ENCODE measurements around the gene FXYD6.

The FXYD6 gene

DNA sequence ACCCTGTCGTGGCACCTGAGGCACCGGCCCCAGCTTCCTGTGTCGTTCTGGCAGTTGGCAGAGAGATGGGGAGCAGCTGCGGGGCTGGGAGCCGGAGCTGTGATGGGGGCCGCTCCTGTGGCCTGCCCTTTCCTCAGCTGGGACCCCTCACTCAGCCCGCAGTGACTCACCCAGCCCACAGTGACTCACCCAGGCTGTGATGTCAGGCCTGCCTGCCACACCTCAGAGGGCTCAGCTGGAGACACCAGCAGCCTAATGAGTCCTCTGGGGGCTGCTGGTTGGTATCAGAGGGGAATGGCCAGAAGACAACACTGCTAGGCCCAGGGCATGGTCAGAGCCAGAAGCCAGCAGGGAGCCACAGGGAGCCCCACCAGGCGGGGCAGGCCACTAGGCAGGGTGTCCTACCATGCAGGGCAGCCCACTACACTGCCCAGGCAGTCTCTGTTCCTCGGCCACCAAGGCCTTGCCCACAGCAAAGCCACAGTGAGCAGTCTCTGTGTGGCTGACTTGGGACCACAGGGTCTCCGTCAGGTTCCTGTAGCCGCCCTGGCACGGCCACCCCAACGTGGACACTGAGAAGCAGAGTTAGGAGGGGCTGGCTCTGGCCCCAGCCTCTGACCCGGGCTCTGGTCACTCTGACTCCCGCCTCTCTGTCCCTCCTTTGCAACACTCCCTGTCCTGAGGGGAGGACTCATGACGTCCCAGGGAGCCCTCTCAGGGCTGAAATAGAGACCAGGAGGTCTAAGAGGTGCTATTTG, 47.7 kb downstream of the FXYD6 start:
- peak; percentile 74 for DNase-seq (ENCODE audit: low read depth)

DNA sequence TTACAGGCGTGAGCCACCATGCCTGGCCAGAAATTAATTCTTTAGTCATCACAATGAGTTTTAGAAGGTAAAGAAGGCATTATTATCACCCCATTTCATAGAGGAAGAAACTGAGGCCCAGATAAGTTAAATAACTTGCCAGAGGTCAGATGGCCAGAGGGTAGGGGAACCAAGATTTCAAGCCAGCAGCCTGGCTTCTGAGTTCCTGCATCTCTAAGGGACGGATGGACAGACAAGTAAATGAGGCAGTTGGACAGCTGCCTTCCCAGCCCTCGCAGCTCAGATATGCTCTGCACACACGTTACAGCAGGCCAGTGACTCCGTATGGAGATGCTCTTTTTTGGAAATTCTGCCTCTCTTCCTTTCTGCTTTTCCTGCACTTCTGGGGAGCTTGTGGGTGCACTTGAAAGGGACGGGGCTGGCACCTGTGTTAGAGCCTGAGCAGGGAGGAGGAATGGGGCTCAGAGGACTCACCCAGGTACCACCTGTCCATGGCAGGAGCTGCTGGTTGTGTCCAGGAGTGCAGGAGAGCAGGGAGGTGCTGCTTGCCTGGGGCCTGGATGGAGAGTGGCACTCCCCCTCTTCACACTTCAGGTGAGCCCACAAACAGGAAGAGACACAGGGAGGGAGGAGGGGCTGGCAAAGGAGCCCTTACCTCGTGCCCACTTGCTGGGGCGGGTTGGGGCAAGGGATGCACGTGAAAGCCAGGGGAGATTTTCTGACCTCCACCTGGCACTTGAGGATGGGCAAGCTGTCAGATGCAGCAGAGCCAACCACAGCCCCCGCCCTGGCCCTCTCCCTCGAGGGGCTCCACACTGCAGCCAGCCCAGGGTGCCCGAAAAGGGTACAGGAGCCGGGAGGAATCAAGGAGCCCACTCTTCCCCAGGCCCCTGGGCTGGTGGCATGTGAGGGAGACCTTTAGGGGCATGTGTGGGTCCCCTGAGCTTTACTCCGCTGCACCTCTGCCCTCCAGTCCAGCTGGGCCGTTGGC, 48.6 kb downstream of the FXYD6 start:
- DNase-seq (ENCODE audit: low read depth): no peak

DNA sequence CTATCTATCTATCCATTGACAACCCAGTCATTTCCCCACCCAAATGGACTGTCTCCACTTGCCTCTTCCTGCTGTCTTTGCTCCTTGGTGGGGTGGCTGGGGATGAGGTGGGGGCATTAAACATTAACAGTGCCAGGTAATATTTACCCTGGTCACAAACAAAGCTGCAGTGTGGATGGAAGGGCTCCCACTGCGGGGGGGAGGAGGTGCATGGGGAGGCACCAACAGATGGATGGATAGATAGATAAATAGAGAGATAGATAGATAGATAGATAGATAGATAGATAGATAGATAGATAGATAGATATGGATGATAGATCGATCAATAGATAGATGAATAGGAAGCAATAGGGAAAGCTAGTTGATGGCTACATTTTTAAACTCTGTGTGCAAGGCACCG, 49.6 kb downstream of the FXYD6 start:
- no peak for DNase-seq (ENCODE audit: low read depth)

DNA sequence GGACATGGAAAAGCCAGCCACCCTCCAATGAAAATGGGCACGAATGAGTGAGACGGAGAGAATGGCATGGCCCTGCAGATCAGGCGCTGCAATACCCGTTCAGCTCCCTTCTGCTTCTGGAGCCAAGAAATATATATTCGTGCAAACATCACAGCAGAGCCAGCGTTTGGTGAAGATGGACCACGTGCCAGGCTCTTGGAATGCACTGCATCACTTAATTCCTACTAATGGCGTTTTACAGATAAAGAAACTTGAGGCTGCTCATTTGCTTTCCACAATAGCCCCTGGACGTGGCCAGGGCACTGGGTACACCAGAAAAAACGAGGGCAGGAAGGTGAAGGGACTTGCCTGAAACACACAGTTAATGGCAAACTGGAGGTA, 50.3 kb downstream of the FXYD6 start:
- DNase-seq (ENCODE audit: low read depth): no peak

DNA sequence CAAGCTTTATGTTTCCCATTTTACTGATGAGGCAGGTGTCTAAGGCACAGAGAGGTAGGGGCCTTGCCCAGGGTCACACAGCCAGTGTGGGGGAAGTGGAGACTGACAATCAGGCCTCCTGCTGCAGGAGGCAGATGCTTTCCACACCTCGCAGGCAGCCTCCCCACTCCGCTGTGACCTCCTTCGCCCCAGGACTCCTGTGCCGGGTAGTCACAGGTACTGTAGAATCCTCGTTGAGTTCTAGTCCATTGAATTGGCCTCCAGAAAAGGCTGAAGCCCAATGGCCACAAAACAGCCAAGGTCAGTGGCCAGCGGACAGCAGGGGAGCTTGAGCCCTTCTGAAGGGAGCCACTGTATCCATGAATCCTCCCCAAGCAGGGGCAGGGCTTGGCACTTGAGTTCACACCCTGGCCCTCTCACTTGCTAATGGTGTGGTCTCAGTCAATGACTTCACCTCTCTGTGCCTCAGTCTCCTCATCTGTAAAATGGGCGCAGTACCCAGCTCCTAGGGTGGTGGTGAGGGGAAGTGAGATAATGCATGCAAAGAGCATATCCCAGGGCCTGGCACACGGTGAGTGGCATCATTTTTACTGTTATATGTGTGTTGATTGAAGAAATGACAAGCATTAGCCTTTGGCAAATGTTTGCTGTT, 50.8 kb downstream of the FXYD6 start:
- DNase-seq (ENCODE audit: low read depth): no peak

DNA sequence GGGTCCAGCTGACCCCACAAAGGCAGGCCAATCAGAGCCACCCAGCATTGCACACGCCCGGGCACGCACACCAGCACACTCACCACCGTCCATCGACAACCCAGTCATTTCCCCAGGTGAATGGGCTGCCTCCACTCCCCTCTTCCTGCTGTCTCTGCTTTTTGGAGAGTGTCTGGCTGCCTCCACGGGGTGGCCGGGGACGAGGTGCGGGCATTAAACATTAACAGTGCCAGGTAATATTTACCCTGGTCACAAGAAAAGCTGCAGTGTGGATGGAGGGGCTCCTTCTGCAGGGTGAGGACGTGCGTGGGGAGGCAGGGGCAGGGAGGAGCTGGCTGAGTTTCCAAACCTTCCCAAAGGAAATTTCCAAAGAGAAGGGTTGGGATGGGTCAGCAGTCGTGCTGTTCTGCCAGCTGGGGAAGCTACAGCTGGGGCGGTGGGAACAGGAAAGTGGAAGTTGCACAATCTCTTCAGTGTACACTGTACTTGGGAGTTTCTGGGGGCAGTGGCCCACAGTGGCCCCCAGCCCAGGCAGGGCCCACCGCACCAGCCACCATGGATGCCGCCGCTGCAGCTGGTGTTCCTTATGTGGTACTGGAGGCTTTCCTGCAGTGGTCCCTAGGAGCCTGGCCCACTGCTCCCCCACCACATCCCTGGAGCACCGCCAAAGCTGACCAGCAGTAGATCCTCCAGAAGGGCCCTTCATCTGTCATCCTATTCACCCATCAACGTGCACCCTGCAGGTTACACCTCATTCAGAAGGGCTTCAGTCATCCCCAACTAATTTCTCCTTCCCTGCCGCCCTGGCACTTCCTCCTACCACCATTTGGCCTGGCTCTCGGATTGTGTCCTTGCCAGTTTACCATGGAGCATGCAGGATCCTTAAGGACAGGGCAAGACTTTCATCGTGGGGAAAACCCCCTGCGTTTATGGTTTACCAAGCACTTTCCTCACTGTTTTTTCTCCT, 51.6 kb downstream of the FXYD6 start, which contains the start of gene FXYD2:
Gene FXYD2 (minus strand): TSS at position 174 of the 967 bp plus-strand sequence. CDS start 66 bp downstream, at position 108.
- DNase-seq (ENCODE audit: low read depth): no peak

DNA sequence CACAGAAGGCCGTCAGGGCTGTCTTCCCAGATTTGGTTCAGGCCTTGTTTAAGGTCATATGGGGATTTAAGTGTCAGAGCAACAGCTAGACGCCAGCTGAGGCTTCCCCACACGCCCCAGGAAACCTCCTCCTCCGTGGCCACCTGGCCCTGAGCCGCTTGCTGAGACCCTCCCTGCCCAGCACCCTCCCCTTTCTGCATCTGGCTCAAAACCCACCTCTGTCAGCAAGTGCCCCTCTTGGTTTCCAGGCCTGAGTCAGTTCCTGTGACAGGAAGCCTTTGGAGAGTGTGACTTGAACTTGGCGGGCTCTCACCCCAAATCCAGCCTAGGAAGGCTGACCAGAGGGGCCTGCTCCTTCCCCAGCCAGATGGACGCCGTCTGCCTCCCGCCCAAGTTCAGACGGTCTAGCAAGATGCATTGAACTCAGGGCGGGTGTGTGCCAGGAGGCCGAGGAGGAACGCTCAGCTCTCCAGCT, 52.5 kb downstream of the FXYD6 start:
- DNase-seq (ENCODE audit: low read depth): no peak

DNA sequence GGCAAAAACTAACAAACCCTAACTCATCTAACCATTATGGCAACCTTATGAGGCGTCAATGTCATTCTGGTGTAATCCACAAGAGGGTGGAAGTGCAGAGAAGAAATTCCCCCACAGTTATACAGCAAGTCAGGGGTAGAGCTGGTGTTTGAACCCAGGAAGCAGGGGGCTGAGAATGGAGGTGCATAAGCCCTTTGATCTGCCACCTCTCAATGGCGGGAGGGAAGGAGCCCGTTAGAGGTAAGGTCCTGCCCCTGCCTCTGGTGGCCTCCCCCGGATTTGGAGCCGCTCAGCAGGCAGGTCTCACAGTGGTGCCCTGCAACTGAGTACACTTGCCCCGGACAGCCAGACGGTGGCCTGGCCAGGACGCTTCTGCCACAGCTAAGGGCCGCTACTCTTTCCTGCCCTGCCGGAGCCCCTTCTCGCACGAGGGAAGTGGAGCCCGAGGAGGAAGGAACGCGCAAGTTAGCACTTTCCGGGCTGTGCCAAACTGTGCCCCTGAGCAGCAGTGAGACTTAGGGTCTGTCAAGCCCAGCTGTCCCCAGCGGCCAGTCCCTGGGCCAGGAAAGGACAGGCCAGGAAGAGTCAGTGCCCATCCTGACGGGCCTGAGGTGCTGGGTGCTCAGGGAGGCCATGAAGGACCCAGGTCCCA, 53.0 kb downstream of the FXYD6 start:
- no peak for DNase-seq (ENCODE audit: low read depth)

DNA sequence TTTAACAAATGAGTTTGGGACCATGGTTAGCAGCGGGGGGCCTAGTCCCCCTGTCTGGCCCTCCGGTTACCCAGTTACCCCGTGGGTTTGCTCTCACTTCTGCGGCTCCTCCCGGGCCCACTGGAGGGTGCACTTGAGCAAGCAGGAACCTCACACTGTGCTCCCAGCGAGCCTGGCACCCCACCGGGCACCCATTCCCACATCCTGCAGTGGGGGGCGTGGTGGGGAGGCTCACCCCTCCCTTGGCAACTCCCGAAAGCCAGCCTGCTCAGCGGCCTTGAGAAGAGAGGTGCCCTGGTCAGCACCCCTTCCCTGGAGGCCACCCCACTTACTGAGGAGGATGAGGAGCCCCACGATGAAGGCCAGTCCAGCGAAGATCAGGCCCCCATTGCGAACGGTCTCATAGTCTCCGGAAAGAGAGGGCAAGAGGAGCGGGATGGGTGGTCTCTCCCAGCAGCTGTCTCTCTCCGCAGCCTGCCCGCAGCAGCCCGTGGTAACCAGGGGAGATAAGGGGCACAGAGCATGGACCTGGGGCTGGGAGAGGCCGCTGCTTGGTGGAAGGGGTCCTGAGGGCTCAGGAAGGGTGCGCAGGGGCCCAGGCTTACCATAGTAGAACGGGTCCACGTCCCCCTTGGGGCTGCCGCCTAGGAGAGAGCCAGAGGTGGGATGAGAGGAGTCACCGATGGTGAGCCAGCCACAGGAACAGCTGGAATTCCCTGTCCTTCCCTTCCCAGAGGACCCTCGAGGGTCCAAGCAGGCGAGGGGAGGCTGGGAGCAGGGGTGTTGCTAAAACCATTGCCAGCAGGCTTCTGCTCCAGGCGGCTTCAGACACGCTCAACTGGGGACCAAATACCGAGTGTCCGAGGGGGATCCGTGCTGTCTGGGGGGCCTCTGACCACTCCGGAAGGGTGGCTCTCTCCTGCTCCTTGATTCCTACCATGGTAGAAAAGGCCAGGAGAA, 54.1 kb downstream of the FXYD6 start:
- DNase-seq (ENCODE audit: low read depth): peak; percentile 32

DNA sequence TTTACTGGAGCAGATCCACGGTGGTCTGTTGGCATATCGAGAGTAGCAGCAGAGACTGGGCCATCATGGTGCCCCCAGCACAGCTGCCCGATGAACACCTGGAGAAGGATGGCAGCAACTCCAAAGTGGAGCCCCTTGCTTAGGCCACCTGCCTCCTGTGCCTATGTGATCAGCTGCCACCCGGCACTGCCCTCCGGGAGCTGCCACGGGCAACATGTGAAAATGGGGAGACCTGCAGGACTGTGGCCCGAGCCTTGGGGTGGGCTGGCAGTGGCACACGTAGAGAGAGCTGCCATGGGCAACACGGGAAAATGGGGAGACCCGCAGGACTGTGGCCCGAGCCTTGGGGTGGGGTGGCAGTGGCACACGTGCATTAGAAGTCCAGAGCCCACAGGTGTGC, 55.0 kb downstream of the FXYD6 start:
- DNase-seq (ENCODE audit: low read depth): no peak

DNA sequence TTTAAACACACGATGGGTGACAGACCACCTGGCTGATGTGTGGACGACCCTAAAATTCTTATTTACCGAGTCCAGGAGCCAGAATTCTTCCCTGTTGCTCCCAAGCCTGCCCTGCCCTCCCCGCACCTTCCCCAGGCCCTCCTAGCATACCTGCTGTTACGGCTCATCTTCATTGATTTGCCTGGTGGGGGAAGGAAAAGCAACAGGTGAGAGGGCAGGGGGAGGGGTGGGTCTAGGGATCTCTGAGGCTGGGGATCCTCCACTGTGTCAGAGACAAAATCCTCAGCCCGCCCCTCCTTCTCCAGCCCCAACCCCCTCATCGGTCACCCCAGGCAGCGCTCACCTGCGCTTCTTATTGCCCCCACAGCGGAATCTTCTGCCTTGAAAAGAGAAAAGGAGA, 55.9 kb downstream of the FXYD6 start:
- DNase-seq (ENCODE audit: low read depth): no peak

DNA sequence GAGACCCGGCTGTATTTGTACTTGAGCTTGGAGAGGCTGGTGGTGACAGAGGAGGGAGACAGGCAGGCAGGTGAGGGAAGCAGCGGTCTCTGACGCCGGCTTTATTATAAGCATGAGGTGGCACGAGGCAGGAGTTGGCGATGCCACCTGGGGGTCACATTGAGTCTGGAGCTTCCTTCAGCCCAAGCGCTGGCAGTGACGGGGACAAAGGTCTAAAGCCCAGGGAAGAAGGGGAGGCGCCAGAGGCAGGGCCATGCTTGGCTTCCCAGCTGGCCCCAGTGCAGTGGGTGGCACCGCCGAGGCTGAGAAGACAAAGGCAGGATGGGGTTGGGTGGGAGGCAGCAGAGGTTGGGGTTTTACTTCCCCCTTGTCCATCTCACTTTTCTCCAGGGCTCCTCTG, 56.4 kb downstream of the FXYD6 start:
- DNase-seq (ENCODE audit: low read depth): no peak

DNA sequence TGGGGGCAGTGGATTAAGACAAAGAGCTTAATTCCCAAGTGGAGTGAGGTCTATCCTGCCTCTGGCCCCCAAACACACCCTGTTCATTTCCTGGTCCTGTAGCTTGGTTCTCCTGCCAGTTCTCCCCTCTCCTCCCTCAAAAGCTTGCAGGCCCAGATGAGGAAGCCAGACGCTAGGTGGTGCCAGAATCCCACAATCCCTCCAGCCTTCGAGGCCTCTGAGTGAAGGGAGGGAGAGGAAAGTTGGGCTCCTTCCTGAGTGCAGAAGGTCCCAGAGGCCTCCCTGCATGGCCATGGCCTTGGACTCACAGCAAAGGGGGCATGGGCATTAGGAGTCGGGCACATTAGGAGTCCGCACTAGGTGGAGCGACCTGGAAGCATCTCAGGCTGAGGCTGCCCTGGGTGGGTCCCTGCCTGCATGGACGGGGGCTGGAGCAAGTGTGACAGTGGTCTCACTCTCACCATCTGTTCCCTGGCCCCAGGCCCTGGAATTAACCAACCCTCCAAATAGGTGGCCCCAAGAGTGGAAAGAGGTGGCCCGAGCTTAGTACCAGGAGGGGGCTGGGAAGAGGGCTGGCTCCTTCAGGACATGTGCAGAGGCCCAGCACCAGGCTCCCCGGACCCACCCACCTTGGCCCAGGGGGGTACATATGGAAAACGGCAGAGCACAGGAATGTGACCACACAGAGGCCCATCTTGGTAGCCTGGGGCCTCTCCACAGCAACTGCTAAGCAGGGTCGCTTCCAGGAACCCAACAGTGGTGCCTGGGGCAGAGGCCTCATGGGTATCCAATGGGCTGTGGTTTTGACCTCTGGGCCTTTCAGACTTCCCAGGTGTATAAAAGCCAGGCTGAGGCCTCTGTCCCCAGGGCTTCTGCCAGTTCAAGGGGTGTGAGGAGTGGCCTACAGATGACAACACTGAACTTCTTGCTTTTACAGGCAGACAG, 57.1 kb downstream of the FXYD6 start:
- DNase-seq (ENCODE audit: low read depth): no peak

DNA sequence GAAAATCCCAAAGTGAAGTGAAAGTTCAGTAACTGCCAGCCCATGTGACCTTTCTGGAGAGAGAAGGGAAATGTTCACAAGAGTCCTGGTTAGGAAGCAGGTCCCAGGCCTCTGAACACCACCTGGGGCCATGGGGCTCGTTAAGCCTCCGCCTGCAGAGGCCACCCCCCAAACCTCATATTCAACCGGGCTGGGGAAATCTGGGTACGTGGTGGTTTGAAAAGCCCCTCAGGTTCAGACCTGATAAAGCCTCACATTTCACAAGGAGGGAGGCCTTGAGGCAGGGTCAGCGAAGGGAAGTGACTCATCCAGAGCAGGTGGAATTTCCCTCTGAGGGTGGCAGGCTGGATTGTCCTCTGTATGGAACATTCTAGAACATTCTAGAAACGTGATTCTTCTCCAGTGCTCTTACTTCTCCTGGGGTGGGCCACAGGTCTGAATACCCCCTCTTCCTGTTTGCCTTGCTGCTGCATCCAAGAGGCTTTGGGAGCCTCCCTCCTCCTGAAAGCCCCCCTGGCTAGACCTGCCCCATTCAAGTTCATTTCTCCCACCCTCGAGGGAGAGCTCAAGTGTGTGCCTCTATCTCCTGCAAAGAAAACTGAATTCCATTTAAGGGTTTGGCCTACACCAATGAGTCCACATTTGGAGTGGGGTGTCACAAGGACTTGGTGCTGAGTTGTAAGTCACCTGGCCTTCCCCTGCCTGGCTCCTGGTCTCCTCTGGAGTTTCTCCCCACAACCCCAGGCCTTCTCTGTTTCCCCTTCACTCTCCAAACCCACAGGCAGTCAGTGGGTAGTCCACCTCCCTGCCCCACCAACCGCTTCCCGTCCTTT, 58.2 kb downstream of the FXYD6 start:
- peak; percentile 36 for DNase-seq (ENCODE audit: low read depth)

DNA sequence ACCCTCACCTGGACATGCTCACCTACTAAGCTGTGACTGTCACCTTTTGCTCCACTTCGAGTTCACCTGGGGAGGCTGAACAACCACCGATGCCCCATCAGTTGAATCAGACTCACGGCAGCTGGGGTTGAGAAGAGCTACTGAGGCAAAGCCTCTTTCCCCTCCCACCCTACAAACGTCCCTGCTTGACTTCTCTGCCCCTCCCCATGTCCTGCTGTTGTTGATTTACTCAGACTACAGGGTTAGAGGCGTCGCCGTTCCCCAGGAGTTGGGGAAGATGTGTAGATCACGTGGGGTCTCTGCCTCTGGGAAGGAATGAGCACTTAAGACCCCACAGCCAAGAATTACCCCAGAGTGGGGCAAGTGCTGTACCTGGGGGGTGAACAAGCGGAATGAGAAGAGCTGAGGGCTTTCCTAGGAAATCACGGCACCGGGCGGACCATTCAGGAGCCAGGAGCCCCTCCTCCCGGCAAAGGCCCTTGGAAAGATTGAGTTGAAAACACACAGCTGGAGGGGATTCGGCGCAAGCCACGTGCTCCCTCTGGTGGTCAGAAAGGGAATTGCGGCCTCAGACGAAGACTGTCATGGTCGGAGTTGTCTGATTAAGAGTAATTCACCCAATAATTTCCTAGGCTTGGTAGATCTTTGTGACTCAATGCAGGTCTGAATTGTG, 59.0 kb downstream of the FXYD6 start:
- DNase-seq (ENCODE audit: low read depth): peak; percentile 77

DNA sequence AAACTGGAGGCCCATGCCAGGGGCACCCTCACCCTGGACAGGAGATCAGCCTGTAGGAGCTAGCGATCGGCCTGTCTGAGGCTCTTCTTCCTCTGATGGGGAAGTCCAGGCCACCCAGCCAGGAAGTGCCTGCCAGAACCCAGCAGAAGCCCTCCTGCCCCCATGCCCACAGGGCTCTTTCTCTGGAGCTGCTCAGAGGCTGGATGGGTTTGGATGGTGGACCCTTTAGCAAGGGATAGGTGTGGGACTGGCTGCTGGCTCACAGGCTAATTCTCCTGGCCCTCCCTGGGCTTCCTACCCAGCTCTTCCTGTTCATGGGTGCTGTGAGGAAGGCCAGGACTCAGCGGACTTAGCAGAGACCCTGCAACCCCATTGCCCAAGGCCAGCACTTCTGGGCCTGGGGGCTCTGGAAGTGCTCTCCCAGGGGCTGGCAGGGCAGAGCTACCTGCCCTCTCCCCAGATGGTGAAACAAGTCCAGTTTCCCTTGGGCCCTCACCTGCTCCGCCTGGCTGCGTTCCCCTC, 59.6 kb downstream of the FXYD6 start:
- no peak for DNase-seq (ENCODE audit: low read depth)
